Activated CD8-positive, alpha-beta memory T cell treated with anti-CD3 and anti-CD28 coated beads for 4 hours (primary cell): ENCODE results near the gene SNX14.

Experiments
- DNase-seq, 2 donors: peaks; one replicate each; pipeline ENCODE4 v3.0.0-alpha.2; 2020; ENCODE audit warnings: low read depth in 2 of 2

Gene SNX14

DNA sequence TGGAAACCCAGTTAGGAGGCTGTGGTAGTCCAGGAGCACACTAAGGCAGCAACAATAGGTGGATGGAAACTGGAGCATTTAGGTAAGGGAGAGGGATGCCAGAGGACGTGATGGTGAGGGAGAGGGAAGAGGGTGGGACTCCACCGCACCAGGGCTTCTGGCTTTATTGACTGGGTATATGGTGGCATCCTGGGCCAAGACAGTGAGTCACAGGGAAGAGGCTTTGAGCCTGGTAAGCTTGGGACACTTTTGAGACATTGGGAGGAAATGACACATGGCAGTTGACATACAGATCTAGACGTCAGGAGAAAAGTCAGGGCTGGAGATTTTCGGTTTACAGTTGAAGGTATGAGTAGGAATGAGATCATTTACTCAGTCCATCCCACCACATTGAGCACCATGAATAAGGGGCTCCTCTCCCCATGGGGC, 128.9 kb downstream of the SNX14 start:
- peak in 1 of 2 donors; percentile 22 for DNase-seq

DNA sequence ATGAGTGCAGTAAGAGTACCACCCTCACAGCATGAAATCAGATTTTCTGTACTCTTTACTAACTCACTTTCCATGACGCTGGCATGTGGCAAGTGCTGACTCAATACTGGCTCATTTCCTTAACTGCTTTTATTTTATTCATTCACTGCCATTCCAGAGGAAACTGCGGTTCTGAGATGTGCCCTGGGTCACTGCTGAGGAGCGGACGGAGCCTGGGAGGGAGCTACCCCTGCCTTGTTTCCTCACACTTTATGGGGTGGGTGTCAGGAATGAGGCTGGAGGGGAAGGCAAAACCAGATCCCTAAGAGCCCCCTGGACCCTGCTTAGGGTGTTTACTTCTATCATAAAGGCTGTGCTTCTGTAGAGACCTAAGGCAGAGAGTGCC, 129.4 kb downstream of the SNX14 start:
- peak in 1 of 2 donors; percentile 30 for DNase-seq

DNA sequence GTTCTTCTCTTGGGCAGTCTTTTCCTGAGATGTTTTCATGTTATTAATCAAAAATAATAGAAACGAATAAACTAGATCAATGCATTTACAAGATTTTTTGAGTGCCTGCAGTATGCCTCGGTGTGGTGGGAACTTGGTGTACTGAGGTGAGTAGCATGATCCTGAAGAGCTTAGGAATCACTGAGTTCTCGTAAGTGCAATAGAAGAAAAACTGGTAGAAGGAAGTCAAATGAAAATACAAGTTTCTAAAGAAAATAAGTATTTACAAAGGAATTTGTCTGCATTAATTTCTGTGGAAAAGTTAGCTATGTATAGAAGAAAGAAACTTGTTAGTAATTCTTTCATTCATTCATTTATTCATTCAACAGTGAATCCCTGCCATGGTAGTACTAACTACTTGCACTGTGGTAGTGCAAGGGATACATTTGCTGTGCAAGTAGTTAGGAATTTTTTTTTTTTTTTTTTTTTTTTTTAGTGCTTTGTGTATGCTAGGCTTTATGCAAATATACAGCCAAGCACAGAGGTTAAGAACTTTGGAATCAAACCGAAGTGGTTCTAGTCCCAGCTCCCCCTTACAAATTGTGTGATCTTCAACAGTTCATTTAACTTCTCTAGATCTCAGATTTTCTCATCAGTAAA, 129.9 kb downstream of the SNX14 start:
- no peak for DNase-seq

DNA sequence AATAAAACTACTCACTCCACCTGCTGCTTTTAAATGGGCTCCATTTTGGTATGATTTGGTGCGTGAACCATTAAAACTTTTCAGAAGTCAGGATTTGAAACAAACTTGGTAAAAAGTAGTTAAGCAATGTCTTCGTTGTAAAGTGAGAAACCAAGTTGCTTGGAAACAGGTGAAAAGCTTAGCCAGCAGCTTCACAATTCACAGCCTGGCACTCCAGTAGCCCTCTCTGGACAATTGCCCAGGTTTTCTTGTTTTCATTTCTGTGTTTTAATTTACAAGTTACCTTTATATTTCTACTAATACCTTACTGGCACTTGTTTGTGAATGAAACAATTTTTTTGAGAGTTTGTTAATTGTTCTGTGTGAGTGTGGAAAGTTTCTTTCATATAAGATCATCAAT, 131.0 kb downstream of the SNX14 start:
- DNase-seq, result no peak

DNA sequence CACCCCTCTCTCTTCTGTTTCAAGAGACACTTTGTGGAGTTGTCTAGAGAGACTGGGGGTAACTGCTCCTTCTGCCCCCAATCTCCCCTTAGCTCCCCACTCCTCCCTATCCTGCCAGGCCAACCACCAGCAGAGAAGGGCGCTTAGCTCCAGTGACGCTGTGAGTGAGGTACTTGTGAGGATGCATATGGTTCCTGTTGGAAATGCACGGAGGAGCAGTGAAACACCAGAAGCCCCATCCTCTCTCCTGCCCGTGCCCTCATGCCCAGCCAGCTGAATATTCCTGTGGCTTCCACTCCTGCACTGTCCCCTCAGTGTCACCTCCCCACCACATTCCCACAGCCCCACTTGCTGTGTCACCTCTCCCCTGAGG, 131.9 kb downstream of the SNX14 start:
- no peak for DNase-seq

DNA sequence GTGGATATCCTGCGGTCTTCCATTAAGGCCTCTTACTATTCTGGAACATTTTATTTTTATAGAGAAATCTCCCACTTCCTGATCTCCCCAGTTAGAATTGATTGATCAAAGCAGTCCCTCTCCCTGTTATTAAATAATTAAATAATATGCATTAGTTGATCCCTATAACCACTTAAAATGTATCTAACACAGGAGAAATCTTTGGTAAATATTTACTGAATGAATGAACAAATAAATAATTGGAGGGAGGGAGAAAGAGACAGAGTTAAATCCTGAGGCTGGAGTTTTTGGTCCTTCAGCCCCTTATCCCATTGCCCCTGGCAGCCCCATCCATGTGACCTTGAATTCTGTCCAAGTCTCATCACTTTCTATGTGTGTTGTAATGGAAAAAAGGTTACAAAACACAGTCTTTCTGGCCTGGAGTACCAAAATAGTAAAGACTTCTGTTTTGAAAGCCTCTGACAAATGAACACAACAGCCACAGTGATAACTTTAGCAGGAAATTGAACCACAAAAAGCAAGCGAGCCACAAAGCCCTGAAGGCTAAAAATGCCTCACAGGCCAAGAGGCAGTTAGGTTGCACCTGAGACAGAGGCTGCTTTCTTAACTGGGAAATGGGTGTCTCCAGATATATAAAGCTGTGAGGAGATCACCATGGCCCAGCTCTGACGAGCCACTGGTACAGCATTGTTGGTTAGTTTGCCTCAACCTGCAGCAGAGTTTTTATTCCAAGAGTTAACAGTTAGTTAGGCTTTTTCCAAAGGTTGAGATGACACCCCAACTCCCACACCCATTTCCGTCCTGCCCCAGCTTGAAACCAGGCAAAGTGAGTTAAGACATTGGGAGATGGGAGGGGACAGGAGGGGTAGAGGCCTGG, 132.5 kb downstream of the SNX14 start:
- DNase-seq, result no peak

DNA sequence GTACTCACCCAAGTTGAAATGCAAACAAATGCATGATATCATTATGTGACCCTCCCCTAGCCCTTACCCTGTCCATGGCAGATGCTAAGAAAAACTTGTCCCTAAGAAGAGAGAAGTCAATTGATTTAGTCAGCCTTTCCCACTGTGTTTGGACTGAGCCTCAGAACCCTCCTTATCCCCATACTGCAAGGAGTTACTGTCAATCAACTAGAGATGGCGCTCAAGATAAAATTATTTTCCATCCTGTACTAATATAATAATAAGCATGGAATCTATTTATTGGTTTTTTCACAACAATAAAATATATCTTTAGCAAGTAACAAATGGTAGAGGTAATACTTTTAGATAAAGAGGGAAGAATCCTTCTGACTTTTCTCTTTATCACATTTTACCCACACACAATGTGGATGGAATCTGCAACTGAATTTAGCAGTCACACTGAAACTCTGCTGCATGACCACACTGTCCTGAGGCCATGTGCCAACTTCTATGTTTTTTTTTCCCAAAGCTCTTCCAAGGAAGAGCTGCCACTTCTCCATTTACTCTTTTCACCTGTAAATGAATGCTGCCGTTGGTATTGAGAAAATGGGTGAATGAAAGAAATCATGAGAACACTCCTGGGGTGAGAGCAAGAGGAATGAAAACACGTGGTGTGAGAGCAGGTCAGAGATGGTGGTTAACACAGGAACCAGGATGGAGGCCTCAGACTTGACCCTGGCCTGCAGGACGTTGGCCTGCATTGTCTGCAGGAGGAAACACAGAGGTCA, 133.3 kb downstream of the SNX14 start:
- no peak for DNase-seq

DNA sequence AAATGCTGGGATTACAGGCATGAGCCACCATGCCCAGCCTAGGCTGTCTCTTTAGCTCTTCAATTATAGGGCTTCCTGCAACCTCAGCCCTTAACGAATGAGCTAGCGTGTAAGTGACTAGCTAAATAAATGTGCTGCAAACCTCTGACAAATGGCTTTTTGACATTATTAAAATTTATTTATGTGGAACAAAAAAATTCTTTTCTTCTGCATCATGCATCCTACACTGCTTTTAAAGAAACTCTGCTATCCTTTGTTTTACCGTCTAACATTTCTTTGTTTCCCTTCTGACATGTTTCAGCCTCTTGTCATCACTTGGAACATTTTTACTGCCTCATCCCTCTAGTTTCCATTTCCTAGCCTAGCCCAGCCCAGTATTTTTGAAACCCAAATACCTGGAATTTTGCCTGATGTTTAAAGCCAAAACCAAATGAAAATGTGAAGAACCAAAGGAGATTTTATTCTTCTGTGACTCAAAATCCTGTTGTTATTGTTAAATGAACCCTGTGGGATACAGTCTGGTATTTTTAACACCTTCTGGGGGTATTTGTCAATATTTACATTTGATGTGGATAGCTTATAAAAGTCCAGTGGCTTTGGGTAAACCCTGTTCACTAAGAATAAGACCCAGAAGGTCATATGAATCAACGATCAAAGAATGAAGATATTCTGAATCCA, 134.3 kb downstream of the SNX14 start:
- DNase-seq, result no peak

DNA sequence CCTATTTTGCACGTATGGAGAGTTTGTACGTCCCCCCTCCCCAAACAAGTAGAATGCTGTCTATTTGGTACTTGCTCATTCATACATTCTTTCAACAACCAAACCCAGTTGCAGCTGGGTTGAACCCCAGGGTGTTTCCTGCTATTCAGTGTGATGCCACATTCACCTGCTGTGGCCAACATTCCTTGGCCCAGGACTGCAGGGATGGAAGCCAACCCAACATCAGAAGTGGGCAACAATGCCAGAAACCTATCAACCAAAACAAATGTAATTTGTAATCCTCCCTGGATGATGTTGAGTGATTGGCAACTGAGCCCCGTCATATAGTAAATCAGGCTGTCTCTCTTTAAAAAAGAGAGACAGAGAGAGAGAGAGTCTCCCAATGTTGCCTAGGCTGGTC, 134.9 kb downstream of the SNX14 start:
- DNase-seq, result no peak

DNA sequence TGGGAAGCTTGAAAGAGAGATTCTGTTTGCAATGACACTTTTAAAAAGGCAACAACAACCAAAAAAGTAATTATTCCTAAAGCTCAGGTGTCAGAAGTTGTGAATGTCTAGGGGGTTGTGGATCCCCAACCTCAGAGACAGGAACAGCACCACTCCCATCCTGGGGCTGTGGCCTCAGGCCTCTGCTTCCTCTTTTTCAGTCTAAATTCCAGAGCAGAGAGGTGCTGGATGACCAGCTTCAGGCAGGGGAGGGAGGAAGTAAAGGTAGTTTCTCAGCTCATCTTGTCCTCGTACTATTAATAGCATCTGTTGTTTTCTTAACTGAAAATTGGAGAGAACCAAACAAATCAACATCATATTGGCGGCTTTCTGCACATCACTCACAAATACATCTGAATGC, 135.5 kb downstream of the SNX14 start:
- no peak for DNase-seq

DNA sequence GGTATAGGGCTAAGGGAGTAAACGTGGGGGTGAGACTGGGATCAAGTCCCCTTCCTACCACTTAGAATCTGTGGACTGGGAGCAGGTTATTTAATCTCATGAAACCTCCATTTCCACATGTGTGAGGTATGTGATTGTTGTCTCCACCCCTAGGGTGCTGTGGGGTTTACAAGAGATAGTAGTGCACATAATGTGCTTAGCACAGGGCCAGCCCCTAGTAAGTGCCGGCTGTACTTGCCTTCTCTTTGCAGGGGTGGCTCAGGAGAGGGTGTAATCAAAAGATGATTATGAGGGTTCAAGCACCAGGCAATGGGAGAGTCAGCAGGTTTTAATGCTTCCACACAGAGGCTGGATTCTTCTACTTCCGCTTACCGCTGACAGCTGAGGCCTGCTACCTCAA, 136.9 kb downstream of the SNX14 start:
- DNase-seq, result no peak
